GM23248 (cell line): Measurements from ENCODE around the gene RAB8B. TPM values are rescaled to one million over a fixed set of nuclear protein-coding genes. Genes with fewer than 3 reads are reported as not detected.

Experiments
- DNase-seq: peaks from one replicate; pipeline ENCODE4 v3.0.0-alpha.2; 2015
- H2AFZ ChIP-seq: fragments of 200-600 bp; sonication (generic); 2 replicates; pipeline ENCODE4 v1.6.1; 2016; ENCODE audit warnings: antibody characterized with exemption
- H3F3A ChIP-seq: fragments of 200-600 bp; sonication (generic); 2 replicates; pipeline ENCODE4 v1.6.1; 2016; ENCODE audit warnings: mild to moderate bottlenecking, antibody characterized with exemption, mixed run types; ENCODE audit not compliant: insufficient read depth
- H3K27ac ChIP-seq: fragments of 200-600 bp; sonication (generic); 2 replicates; pipeline ENCODE4 v1.5.1; 2016; ENCODE audit warnings: mild to moderate bottlenecking
- H3K27me3 ChIP-seq: fragments of 200-600 bp; sonication (generic); replicated peaks from 2 replicates; pipeline ENCODE4 v1.6.1; 2016; ENCODE audit warnings: mild to moderate bottlenecking; ENCODE audit not compliant: insufficient read depth
- H3K36me3 ChIP-seq: fragments of 200-600 bp; sonication (generic); 2 replicates; pipeline ENCODE4 v1.6.1; 2016; ENCODE audit warnings: low read depth, mild to moderate bottlenecking
- H3K4me1 ChIP-seq: fragments of 200-600 bp; sonication (generic); 2 replicates; pipeline ENCODE4 v1.6.1; 2016; ENCODE audit warnings: mild to moderate bottlenecking; ENCODE audit not compliant: insufficient read depth
- H3K4me2 ChIP-seq: fragments of 200-600 bp; sonication (generic); one replicate; pipeline ENCODE4 v1.6.1; 2016; ENCODE audit warnings: mild to moderate bottlenecking; ENCODE audit not compliant: unreplicated experiment
- H3K4me3 ChIP-seq: fragments of 200-600 bp; sonication (generic); 2 replicates; pipeline ENCODE4 v1.5.1; 2016; ENCODE audit warnings: mild to moderate bottlenecking
- H3K79me2 ChIP-seq: fragments of 200-600 bp; sonication (generic); 2 replicates; pipeline ENCODE4 v1.6.1; 2016; ENCODE audit warnings: mild to moderate bottlenecking; ENCODE audit not compliant: insufficient read depth
- H3K9ac ChIP-seq: fragments of 200-600 bp; sonication (generic); 2 replicates; pipeline ENCODE4 v1.6.1; 2016; ENCODE audit warnings: mild to moderate bottlenecking
- H3K9me2 ChIP-seq: fragments of 200-600 bp; sonication (generic); 2 replicates; pipeline ENCODE4 v1.6.1; 2016; ENCODE audit warnings: mixed run types, mild to moderate bottlenecking, moderate library complexity; ENCODE audit not compliant: insufficient read depth
- H3K9me3 ChIP-seq: fragments of 200-600 bp; sonication (generic); one replicate; pipeline ENCODE4 v1.6.1; 2017; ENCODE audit warnings: low read depth
- H4K20me1 ChIP-seq: fragments of 200-600 bp; sonication (generic); 2 replicates; pipeline ENCODE4 v1.6.0; 2016; ENCODE audit not compliant: insufficient read depth
- EZH2 ChIP-seq: fragments of 200-600 bp; sonication (generic); IDR thresholded peaks from 2 replicates; pipeline ENCODE4 v1.6.1; 2018; ENCODE audit warnings: antibody characterized with exemption, mild to moderate bottlenecking; ENCODE audit not compliant: insufficient read depth, poor library complexity, severe bottlenecking
- EZH2phosphoT487 ChIP-seq: fragments of 200-600 bp; sonication (generic); IDR thresholded peaks from 2 replicates; pipeline ENCODE4 v1.6.1; 2018; ENCODE audit warnings: antibody characterized with exemption, moderate library complexity, mild to moderate bottlenecking, low read depth; ENCODE audit not compliant: insufficient read depth
- WGBS, 2 experiments: methylation state at CpG; one replicate each; pipeline ENCODE4 v1.1.6; 2015 to 2017; ENCODE audit warnings: low lambda C conversion rate in 2 of 2, low coverage in 1 of 2; ENCODE audit errors: missing lambda C conversion rate in 2 of 2; 5-methylcytosine and 5-hydroxymethylcytosine counted together
- in situ Hi-C: fragments of 300-500 bp; cut with MboI; formaldehyde crosslinking; loops from 2 replicates; pipeline ENCODE4 v1.15.0; 2020
- polyA plus RNA-seq: library from polyadenylated mRNA; unstranded; fragments of >200 nt; fragmentation: Nextera tagmentation; extraction: Ambion mirVana; gene quantifications from 2 replicates; pipeline ENCODE4 v1.2.1, GENCODE V29; 2016
- total RNA-seq: library from RNA; depleted of rRNA; stranded (reverse); fragments of >200 nt; shearing (Covaris generic); gene quantifications from 2 replicates; pipeline ENCODE4 v1.2.3, GENCODE V29; 2014; rRNA removed

The RAB8B gene
- total RNA-seq = 54.3 and 54.6 TPM in 2 replicates
- 37.8 and 43.6 TPM in 2 replicates for polyA plus RNA-seq

- H3K9me2 ChIP-seq = no peaks in the 10 kb centered on the region
- in situ Hi-C loops = no loop called here
- no peaks in the 10 kb centered on the region for H3K36me3 ChIP-seq
- peak within 1 kb of the TSS; percentile 43 for H3K27ac ChIP-seq
- H3K4me2 ChIP-seq = peak within 1 kb of the TSS; percentile 97
- H3F3A ChIP-seq = peaks cover 43% of the 10 kb centered on the region
- no peaks in the 10 kb centered on the region for H4K20me1 ChIP-seq
- H2AFZ ChIP-seq = peak within 1 kb of the TSS; percentile 99
- WGBS, 2 experiments = 1 to 3% methylated on average over 41 to 58 of the region's 77 CpGs
- peak within 1 kb of the TSS; percentile 86 for H3K4me3 ChIP-seq
- no peaks in the 10 kb centered on the region for H3K9me3 ChIP-seq
- no peaks in the 10 kb centered on the region for H3K27me3 ChIP-seq
- peak within 1 kb of the TSS; percentile 83 for H3K9ac ChIP-seq
- H3K4me1 ChIP-seq = peaks cover 45% of the 10 kb centered on the region
- H3K79me2 ChIP-seq = peaks cover 48% of the 10 kb centered on the region
- TF ChIP-seq EZH2 (no peak), EZH2phosphoT487 (no peak)
- peak; percentile 99 for DNase-seq
Measured at GRCh38 chr15:63188926-63189871, at the start of gene RAB8B. TSS of gene RAB8B (plus strand) at chr15:63189606. CDS start at chr15:63189625, 19 bp downstream.

GRCh38 chr15:63140936-63141335 lies 48.5 kb upstream of the RAB8B start:
- H3K4me3 ChIP-seq = no peak overlapping the region
- H4K20me1 ChIP-seq = no peaks in the 10 kb centered on the region
- in situ Hi-C loops = no loop called here
- H3K9me2 ChIP-seq = no peaks in the 10 kb centered on the region
- H3K9ac ChIP-seq = no peak overlapping the region
- DNase-seq = no peak
- H3K4me1 ChIP-seq = peaks cover 20% of the 10 kb centered on the region
- peaks cover 44% of the 10 kb centered on the region for H3F3A ChIP-seq
- no peak overlapping the region for H3K4me2 ChIP-seq
- H3K9me3 ChIP-seq = no peaks in the 10 kb centered on the region
- H3K27ac ChIP-seq = no peak overlapping the region
- H2AFZ ChIP-seq = no peak overlapping the region
- H3K27me3 ChIP-seq = no peaks in the 10 kb centered on the region
- 94 to 96% methylated on average over 2 of the region's 2 CpGs for WGBS, 2 experiments
- H3K36me3 ChIP-seq = peaks cover 7% of the 10 kb centered on the region; the same call in 1 of the 2 replicates
- TF ChIP-seq EZH2phosphoT487 (no peak), EZH2 (no peak)
- peaks cover 19% of the 10 kb centered on the region for H3K79me2 ChIP-seq

GRCh38 chr15:63145426-63145825 lies 44.0 kb upstream of the RAB8B start:
- in situ Hi-C loops = no loop called here
- H2AFZ ChIP-seq = no peak overlapping the region
- H3K27ac ChIP-seq = no peak overlapping the region
- peaks cover 9% of the 10 kb centered on the region for H3K4me1 ChIP-seq
- H3K27me3 ChIP-seq = no peaks in the 10 kb centered on the region
- H3F3A ChIP-seq = peaks cover 61% of the 10 kb centered on the region
- DNase-seq = no peak
- WGBS, 2 experiments = 94 to 96% methylated on average over 2 of the region's 2 CpGs
- no peak overlapping the region for H3K9ac ChIP-seq
- no peaks in the 10 kb centered on the region for H3K79me2 ChIP-seq
- H3K4me3 ChIP-seq = no peak overlapping the region
- H3K36me3 ChIP-seq = peaks cover 15% of the 10 kb centered on the region; the same call in 1 of the 2 replicates
- H3K4me2 ChIP-seq = no peak overlapping the region
- TF ChIP-seq EZH2 (no peak), EZH2phosphoT487 (no peak)
- no peaks in the 10 kb centered on the region for H4K20me1 ChIP-seq
- H3K9me3 ChIP-seq = no peaks in the 10 kb centered on the region
- H3K9me2 ChIP-seq = no peaks in the 10 kb centered on the region

- Histone ChIP-seq H3K79me2 (no peaks in the 10 kb centered on the region), H3K4me1 (peaks cover 11% of the 10 kb centered on the region), H2AFZ (no peak overlapping the region), H3K9me2 (no peaks in the 10 kb centered on the region), H3K36me3 (peaks cover 23% of the 10 kb centered on the region), H3K9me3 (no peaks in the 10 kb centered on the region), H3K27me3 (no peaks in the 10 kb centered on the region), H3K4me3 (no peak overlapping the region), H3K4me2 (no peak overlapping the region), H3K27ac (no peak overlapping the region), H4K20me1 (no peaks in the 10 kb centered on the region), H3F3A (peaks cover 59% of the 10 kb centered on the region), H3K9ac (no peak overlapping the region)
- peak; percentile 13 for DNase-seq
- in situ Hi-C loops = no loop called here
- no peak for TF ChIP-seq EZH2
- no peak for TF ChIP-seq EZH2phosphoT487
- 74 to 88% methylated on average over 3 of the region's 3 CpGs for WGBS, 2 experiments
Measured at GRCh38 chr15:63146684-63147083, 42.7 kb upstream of the RAB8B start.
